BE2C (cell line): ENCODE results near the gene TAS2R30.
"Not testable (repeated sequence)": the region's sequence is repeated elsewhere in the genome, so short reads cannot be mapped to it uniquely, and the experiment has no call there.

Source experiments
- DNase-seq: peaks from one replicate; pipeline ENCODE4 v3.0.0-alpha.2; 2020
- H3K27me3 ChIP-seq: fragments of 250-450 bp; sonication (Bioruptor Pico); 2 replicates; pipeline ENCODE4 v1.5.1; 2020; ENCODE audit warnings: mild to moderate bottlenecking
- H3K36me3 ChIP-seq: fragments of 250-450 bp; sonication (Bioruptor Pico); 2 replicates; pipeline ENCODE4 v1.5.1; 2020; ENCODE audit warnings: mild to moderate bottlenecking
- H3K4me1 ChIP-seq: fragments of 250-450 bp; sonication (Bioruptor Pico); 2 replicates; pipeline ENCODE4 v1.5.1; 2020
- H3K4me3 ChIP-seq: 2 replicates; pipeline ENCODE4 v1.5.1; 2011; ENCODE audit warnings: low read depth, low read length
- H3K9me3 ChIP-seq: fragments of 250-450 bp; sonication (Bioruptor Pico); 2 replicates; pipeline ENCODE4 v1.5.1; 2020
- CTCF ChIP-seq: IDR thresholded peaks from 2 replicates; pipeline ENCODE4 v1.5.1; 2012; ENCODE audit warnings: mild to moderate bottlenecking, low read depth, low read length

TAS2R30 gene

GRCh38 chr12:11108862-11109261 lies 25.6 kb downstream of the TAS2R30 start:
- H3K9me3 ChIP-seq = no peaks in the 10 kb centered on the region
- H3K27me3 ChIP-seq = no peaks in the 10 kb centered on the region
- DNase-seq = no peak
- H3K4me3 ChIP-seq = no peak overlapping the region
- TF ChIP-seq CTCF = no peak
- H3K36me3 ChIP-seq = no peaks in the 10 kb centered on the region
- no peaks in the 10 kb centered on the region for H3K4me1 ChIP-seq

- H3K4me1 ChIP-seq = no peaks in the 10 kb centered on the region
- DNase-seq = no peak
- no peak for TF ChIP-seq CTCF
- no peaks in the 10 kb centered on the region for H3K27me3 ChIP-seq
- no peak overlapping the region for H3K4me3 ChIP-seq
- H3K36me3 ChIP-seq = no peaks in the 10 kb centered on the region
- H3K9me3 ChIP-seq = no peaks in the 10 kb centered on the region
These were observed 26.7 kb downstream of the TAS2R30 start for GRCh38 chr12:11107719-11108118.

- Histone ChIP-seq H3K4me1 (no peaks in the 10 kb centered on the region), H3K36me3 (no peaks in the 10 kb centered on the region), H3K27me3 (no peaks in the 10 kb centered on the region), H3K4me3 (no peak overlapping the region), H3K9me3 (no peaks in the 10 kb centered on the region)
- no peak for DNase-seq
- no peak for TF ChIP-seq CTCF
These were observed 28.2 kb downstream of the TAS2R30 start for GRCh38 chr12:11106288-11106687.

- Histone ChIP-seq H3K27me3 (no peaks in the 10 kb centered on the region), H3K9me3 (no peaks in the 10 kb centered on the region), H3K4me3 (no peak overlapping the region), H3K4me1 (no peaks in the 10 kb centered on the region), H3K36me3 (no peaks in the 10 kb centered on the region)
- no peak for DNase-seq
- no peak for TF ChIP-seq CTCF
These were observed 28.9 kb downstream of the TAS2R30 start for GRCh38 chr12:11105546-11105945.

GRCh38 chr12:11094910-11095309 lies 39.5 kb downstream of the TAS2R30 start:
- H3K9me3 ChIP-seq, DNase-seq, H3K4me3 ChIP-seq: not testable (repeated sequence)

GRCh38 chr12:11092128-11092527 lies 42.3 kb downstream of the TAS2R30 start, which contains the start of gene TAS2R43:
Gene TAS2R43 (minus strand): TSS chr12:11092313. CDS start chr12:11092229, 84 bp downstream.
- no peaks in the 10 kb centered on the region for H3K36me3 ChIP-seq
- no peaks in the 10 kb centered on the region for H3K4me1 ChIP-seq
- no peak for DNase-seq
- no peak within 1 kb of the TSS for H3K4me3 ChIP-seq
- no peak for TF ChIP-seq CTCF
- H3K27me3 ChIP-seq = no peaks in the 10 kb centered on the region
- H3K9me3 ChIP-seq = no peaks in the 10 kb centered on the region

More at GRCh38 chr12:11094910-11095309, 39.5 kb downstream of the TAS2R30 start:
- H3K27me3 ChIP-seq, H3K36me3 ChIP-seq, H3K4me1 ChIP-seq: not testable (repeated sequence)

GRCh38 chr12:11089246-11089645 lies 45.2 kb downstream of the TAS2R30 start:
- Histone ChIP-seq H3K4me3 (no peak overlapping the region), H3K27me3 (no peaks in the 10 kb centered on the region), H3K4me1 (no peaks in the 10 kb centered on the region), H3K36me3 (no peaks in the 10 kb centered on the region), H3K9me3 (no peaks in the 10 kb centered on the region)
- no peak for TF ChIP-seq CTCF
- no peak for DNase-seq
